Esophagus muscularis mucosa (tissue), 4 donors: ENCODE measurements around the gene GLIS2.

Source experiments
- CTCF ChIP-seq, 3 experiments: fragments of 200-600 bp in 2 of 3; fragments of 450-650 bp in 1 of 3; sonication (generic) in 2 of 3; IDR thresholded peaks; one replicate each; pipeline ENCODE4 v1.5.1; 2017 to 2019; ENCODE audit warnings: antibody characterized with exemption in 3 of 3, mild to moderate bottlenecking in 2 of 3, moderate library complexity in 1 of 3
- EP300 ChIP-seq: sonication (generic); formaldehyde crosslinking; IDR thresholded peaks from one replicate; pipeline ENCODE4 v1.6.1; 2017; ENCODE audit warnings: antibody characterized with exemption
- POLR2A ChIP-seq: fragments of 450-650 bp; IDR thresholded peaks from one replicate; pipeline ENCODE4 v1.6.1; 2017; ENCODE audit warnings: antibody characterized with exemption, moderate library complexity, mild to moderate bottlenecking, low read depth
- POLR2AphosphoS5 ChIP-seq, 2 donors: sonication (generic); formaldehyde crosslinking; IDR thresholded peaks; one replicate each; pipeline ENCODE4 v1.6.1; 2017; ENCODE audit warnings: antibody characterized with exemption in 2 of 2

- TF ChIP-seq CTCF (IDR thresholded peaks at IDR 0.05) (no peak), POLR2A (no peak), POLR2AphosphoS5 (IDR thresholded peaks at IDR 0.05) (no peak), EP300 (no peak)
Measured at GRCh38 chr16:4354512-4355409, 38.9 kb downstream of the GLIS2 start.
